B cell (primary cell): ENCODE data around the gene TMPRSS11D.

Source experiments
- EZH2 ChIP-seq: IDR thresholded peaks from 2 replicates; pipeline ENCODE4 v1.6.1; 2012; ENCODE audit warnings: borderline replicate concordance, low read depth, mild to moderate bottlenecking, moderate library complexity, low read length; ENCODE audit not compliant: insufficient read depth, poor library complexity, severe bottlenecking
- TF ChIP-seq, protein P1 (sequence below): fragments of 200-600 bp; IDR thresholded peaks from one replicate; pipeline ENCODE4 v1.8.0; 2022; ENCODE audit warnings: antibody characterized with exemption, mild to moderate bottlenecking

- TF ChIP-seq, protein P1, sequence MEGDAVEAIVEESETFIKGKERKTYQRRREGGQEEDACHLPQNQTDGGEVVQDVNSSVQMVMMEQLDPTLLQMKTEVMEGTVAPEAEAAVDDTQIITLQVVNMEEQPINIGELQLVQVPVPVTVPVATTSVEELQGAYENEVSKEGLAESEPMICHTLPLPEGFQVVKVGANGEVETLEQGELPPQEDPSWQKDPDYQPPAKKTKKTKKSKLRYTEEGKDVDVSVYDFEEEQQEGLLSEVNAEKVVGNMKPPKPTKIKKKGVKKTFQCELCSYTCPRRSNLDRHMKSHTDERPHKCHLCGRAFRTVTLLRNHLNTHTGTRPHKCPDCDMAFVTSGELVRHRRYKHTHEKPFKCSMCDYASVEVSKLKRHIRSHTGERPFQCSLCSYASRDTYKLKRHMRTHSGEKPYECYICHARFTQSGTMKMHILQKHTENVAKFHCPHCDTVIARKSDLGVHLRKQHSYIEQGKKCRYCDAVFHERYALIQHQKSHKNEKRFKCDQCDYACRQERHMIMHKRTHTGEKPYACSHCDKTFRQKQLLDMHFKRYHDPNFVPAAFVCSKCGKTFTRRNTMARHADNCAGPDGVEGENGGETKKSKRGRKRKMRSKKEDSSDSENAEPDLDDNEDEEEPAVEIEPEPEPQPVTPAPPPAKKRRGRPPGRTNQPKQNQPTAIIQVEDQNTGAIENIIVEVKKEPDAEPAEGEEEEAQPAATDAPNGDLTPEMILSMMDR, result peak; percentile 90
- TF ChIP-seq EZH2, result no peak
These were observed 26.2 kb upstream of the TMPRSS11D start for GRCh38 chr4:67909905-67910584.
